A549 (cell line): ENCODE measurements around the gene ENTPD5. TPM values are rescaled to one million over a fixed set of nuclear protein-coding genes. Genes with fewer than 3 reads are reported as not detected.

Experiments
- ATAC-seq, 2 experiments: fragments of 200-7000 bp in 1 of 2; fragments of >200 bp in 1 of 2; cut with Nextera tagmentation in 1 of 2; cut with Tn5 transposase in 1 of 2; 3 replicates each; pipeline versions ENCODE4 v1.8.0 to v1.9.1; 2018 to 2020; ENCODE audit warnings: mild to moderate bottlenecking in 1 of 2, moderate library complexity in 1 of 2
- CTCF ChIA-PET: fragments of 300-600 bp; sonication (Branson Sonifier 250); formaldehyde crosslinking; extraction: SDS; loops from one replicate; lab custom pipeline; 2021; ENCODE audit warnings: antibody characterized with exemption, inconsistent platforms; lab: Yijun Ruan, JAX
- POLR2A ChIA-PET: fragments of 350-600 bp; formaldehyde crosslinking; extraction: SDS; loops from one replicate; lab custom pipeline; 2021; ENCODE audit warnings: antibody characterized with exemption, inconsistent platforms; lab: Yijun Ruan, JAX
- DNase-seq, 2 experiments: peaks; one replicate each; pipeline versions ENCODE4 v3.0.0 to v3.0.0-alpha.2; 2011 to 2016; ENCODE audit warnings: low read depth in 1 of 2, low spot score in 1 of 2
- FAIRE-seq: peaks from 2 replicates; lab custom pipeline; 2011; peaks lifted over from hg19 to GRCh38; lab: Jason Lieb, UNC
- H3K27ac ChIP-seq, 2 experiments: fragments of >200 bp; sonication (Bioruptor Twin); formaldehyde crosslinking; 3 replicates each; pipeline ENCODE4 v1.5.1; 2016 to 2017
- H3K4me1 ChIP-seq: fragments of >200 bp; sonication (Bioruptor Twin); formaldehyde crosslinking; 3 replicates; pipeline ENCODE4 v1.6.1; 2016
- H3K4me2 ChIP-seq: fragments of >200 bp; sonication (Bioruptor Twin); formaldehyde crosslinking; 3 replicates; pipeline ENCODE4 v1.6.1; 2016
- H3K4me3 ChIP-seq: fragments of >200 bp; sonication (Bioruptor Twin); formaldehyde crosslinking; 3 replicates; pipeline ENCODE4 v1.5.1; 2016
- H3K9me3 ChIP-seq: fragments of >200 bp; sonication (Bioruptor Twin); formaldehyde crosslinking; 3 replicates; pipeline ENCODE4 v1.6.1; 2016
- BHLHE40 ChIP-seq: IDR thresholded peaks from 2 replicates; pipeline ENCODE4 v1.6.1; 2012; ENCODE audit warnings: low read depth, low read length, inconsistent platforms
- CBX2 ChIP-seq: fragments of 200-600 bp; sonication (generic); IDR thresholded peaks from 2 replicates; pipeline ENCODE4 v1.6.1; 2016; ENCODE audit warnings: low read depth, mild to moderate bottlenecking, borderline replicate concordance
- CTCF ChIP-seq: fragments of >200 bp; sonication (Bioruptor Twin); formaldehyde crosslinking; IDR thresholded peaks from 3 replicates; pipeline ENCODE4 v1.5.1; 2016
- E2F6 ChIP-seq: IDR thresholded peaks from 2 replicates; pipeline ENCODE4 v1.6.1; 2012; ENCODE audit warnings: low read depth, borderline replicate concordance
- EHMT2 ChIP-seq: fragments of 200-600 bp; sonication (generic); IDR thresholded peaks from 2 replicates; pipeline ENCODE4 v1.6.1; 2016; ENCODE audit warnings: antibody characterized with exemption, low read depth, mild to moderate bottlenecking, moderate library complexity
- FOSL2 ChIP-seq, 2 experiments: fragments of 450-650 bp in 1 of 2; fragments of >200 bp in 1 of 2; sonication (Bioruptor Twin) in 1 of 2; formaldehyde crosslinking; IDR thresholded peaks; 2 replicates each; pipeline versions ENCODE4 v1.5.0 to v1.6.1; 2016 to 2020; ENCODE audit warnings: mild to moderate bottlenecking in 1 of 2, moderate library complexity in 1 of 2
- GATA3 ChIP-seq: IDR thresholded peaks from 2 replicates; pipeline ENCODE4 v1.6.1; 2012; ENCODE audit warnings: borderline replicate concordance
- HEYL ChIP-seq: fragments of 250-450 bp; sonication (Bioruptor Pico); IDR thresholded peaks from 2 replicates; pipeline ENCODE4 v1.8.0; 2021; ENCODE audit warnings: mild to moderate bottlenecking, moderate library complexity
- HMGXB4 ChIP-seq: fragments of 250-450 bp; sonication (Bioruptor Pico); IDR thresholded peaks from 2 replicates; pipeline ENCODE4 v1.5.0; 2021; ENCODE audit warnings: mild to moderate bottlenecking, moderate library complexity, borderline replicate concordance
- HOXB13 ChIP-seq: fragments of 250-450 bp; sonication (Bioruptor Pico); IDR thresholded peaks from 2 replicates; pipeline ENCODE4 v1.5.0; 2020; ENCODE audit warnings: low read depth, mild to moderate bottlenecking, moderate library complexity
- JUN ChIP-seq, 2 experiments: fragments of >200 bp; sonication (Bioruptor Twin); formaldehyde crosslinking; IDR thresholded peaks; 2 replicates in 1 of 2; 3 replicates in 1 of 2; pipeline ENCODE4 v1.6.1; 2016 to 2017
- JUNB ChIP-seq: fragments of >200 bp; sonication (Bioruptor Twin); formaldehyde crosslinking; IDR thresholded peaks from 2 replicates; pipeline ENCODE4 v1.6.1; 2016
- MAFK ChIP-seq: fragments of 450-650 bp; IDR thresholded peaks from 2 replicates; pipeline ENCODE4 v1.6.1; 2014; ENCODE audit not compliant: partially characterized antibody
- NFE2L2 ChIP-seq: fragments of 150-350 bp; conservative IDR thresholded peaks from 2 replicates; pipeline ENCODE4 v1.6.1; 2014; ENCODE audit warnings: low read length
- RAD21 ChIP-seq, 2 experiments: fragments of >200 bp in 1 of 2; sonication (Bioruptor Twin) in 1 of 2; formaldehyde crosslinking in 1 of 2; IDR thresholded peaks in 1 of 2; conservative IDR thresholded peaks in 1 of 2; 2 replicates in 1 of 2; 3 replicates in 1 of 2; pipeline ENCODE4 v1.6.1; 2012 to 2018; ENCODE audit warnings: inconsistent platforms in 1 of 2
- RARB ChIP-seq: fragments of 250-450 bp; sonication (Bioruptor Pico); IDR thresholded peaks from 2 replicates; pipeline ENCODE4 v1.8.0; 2021; ENCODE audit warnings: mild to moderate bottlenecking, moderate library complexity
- SMC3 ChIP-seq: fragments of >200 bp; sonication (Bioruptor Twin); formaldehyde crosslinking; IDR thresholded peaks from 3 replicates; pipeline ENCODE4 v1.6.1; 2018; ENCODE audit warnings: inconsistent platforms
- SREBF2 ChIP-seq: fragments of 450-650 bp; IDR thresholded peaks from 2 replicates; pipeline ENCODE4 v1.6.1; 2014; ENCODE audit warnings: mild to moderate bottlenecking, moderate library complexity
- ZFP36 ChIP-seq: fragments of 450-650 bp; IDR thresholded peaks from 2 replicates; pipeline ENCODE4 v1.6.1; 2014; ENCODE audit warnings: borderline replicate concordance; ENCODE audit not compliant: partially characterized antibody
- WGBS: methylation state at CpG from one replicate; pipeline ENCODE4 v1.1.6; 2017; ENCODE audit errors: missing lambda C conversion rate; 5-methylcytosine and 5-hydroxymethylcytosine counted together
- polyA plus RNA-seq, 4 experiments: library from polyadenylated mRNA; depleted of rRNA in 3 of 4; stranded (reverse); fragments of >200 nt; fragmentation: RNase III in 1 of 4; extraction: RNeasy Plus Mini Kit Qiagen cat#74134 plus additional on column Dnase treatment in 1 of 4; gene quantifications; 2 replicates in 3 of 4; 3 replicates in 1 of 4; pipeline ENCODE4 v1.2.3, GENCODE V29; 2011 to 2017

The ENTPD5 gene
- polyA plus RNA-seq, 2 of the 4 experiments (the other 2 are of a cell fraction): 6.0 to 17.4 TPM

- ChIA-PET POLR2A (no interaction called here), CTCF (interaction anchor here (0.7 to 1.0 kb wide), 4 partner anchors 15 to 88 kb away, joined by 3 to 5 read pairs (median 4); partner anchors contain the start of genes COQ6 and FAM161B)
- ATAC-seq (peak; percentile 62 to 77; a peak in 4 of 6 replicates), FAIRE-seq (peak; percentile 92), DNase-seq (peak; percentile 62 to 66)
- 48% methylated on average over 3 of the region's 3 CpGs for WGBS
- Histone ChIP-seq H3K4me1 (no peaks in the 10 kb centered on the region), H3K4me3 (no peak overlapping the region), H3K4me2 (no peak overlapping the region), H3K27ac (no peak overlapping the region), H3K9me3 (no peaks in the 10 kb centered on the region)
- TF ChIP-seq CBX2: no peak
- TF ChIP-seq RAD21 (conservative IDR thresholded peaks at IDR 0.05 in 1 of 2, IDR thresholded peaks at IDR 0.05 in 1 of 2): peak; percentile 76 to 81
- peak; percentile 67 for TF ChIP-seq MAFK
- TF ChIP-seq SMC3: peak; percentile 65
- peak; percentile 75 for TF ChIP-seq CTCF
Measured at GRCh38 chr14:74038020-74038859, 19.2 kb upstream of the ENTPD5 start.

- no peak overlapping the region for H3K4me3 ChIP-seq
- no peak for TF ChIP-seq NFE2L2
- TF ChIP-seq EHMT2: no peak
- no peak for TF ChIP-seq E2F6
- no peak for TF ChIP-seq FOSL2 (IDR thresholded peaks at IDR 0.05)
- no peak for TF ChIP-seq FOSL2 (CRISPR knock-in tag; IDR thresholded peaks at IDR 0.05)
- TF ChIP-seq HMGXB4: no peak
- no peak for TF ChIP-seq HOXB13 (CRISPR knock-in tag)
- TF ChIP-seq RARB (CRISPR knock-in tag): no peak
- no peak for TF ChIP-seq SREBF2
- no peak for TF ChIP-seq ZFP36
- no peak for DNase-seq
- H3K4me2 ChIP-seq: no peak overlapping the region
- ChIA-PET POLR2A (interaction anchor here (0.7 kb wide), 1 partner anchor 76 kb away, joined by 4 read pairs; no protein-coding TSS in a partner anchor), CTCF (interaction anchor here (0.6 to 1.9 kb wide), 5 partner anchors 10 to 306 kb away, joined by 3 to 8 read pairs (median 3); partner anchors contain the start of genes BBOF1 and ENTPD5)
- H3K4me1 ChIP-seq: no peaks in the 10 kb centered on the region
- 78% methylated on average over 4 of the region's 4 CpGs for WGBS
- H3K27ac ChIP-seq: no peak overlapping the region
- no peaks in the 10 kb centered on the region for H3K9me3 ChIP-seq
- no peak for ATAC-seq
- no peak for FAIRE-seq
Measured at GRCh38 chr14:74035556-74035955, 16.5 kb upstream of the ENTPD5 start.

- Histone ChIP-seq H3K9me3 (no peaks in the 10 kb centered on the region), H3K4me3 (no peak overlapping the region), H3K27ac (no peak overlapping the region), H3K4me2 (no peak overlapping the region), H3K4me1 (no peaks in the 10 kb centered on the region)
- no peak for FAIRE-seq
- ATAC-seq: no peak
- POLR2A ChIA-PET: no interaction called here
- no peak for DNase-seq
- CTCF ChIA-PET: interaction anchor here (1.5 to 1.9 kb wide), 2 partner anchors 11 to 305 kb away, joined by 3 to 8 read pairs; no protein-coding TSS in a partner anchor
- no peak for TF ChIP-seq GATA3
- TF ChIP-seq HEYL (CRISPR knock-in tag): no peak
- TF ChIP-seq BHLHE40: no peak
- TF ChIP-seq JUNB: no peak
- no peak for TF ChIP-seq JUN (IDR thresholded peaks at IDR 0.05)
- 87% methylated on average over 3 of the region's 3 CpGs for WGBS
Measured at GRCh38 chr14:74034572-74034971, 15.5 kb upstream of the ENTPD5 start.
